HG03060 (cell line): ENCODE data around the gene KCTD12.
A peak's percentile ranks its signal among the peaks of the same experiment; 100 is the strongest.

Source experiments
- ATAC-seq: cut with Tn5 transposase; IDR thresholded peaks from one replicate; pipeline ENCODE4 v1.9.1; 2021; ENCODE audit warnings: low read depth, moderate number of reproducible peaks; ENCODE audit not compliant: unreplicated experiment

The KCTD12 gene

GRCh38 chr13:76888421-76888820, 2.2 kb upstream of the KCTD12 start:
- ATAC-seq: no peak

GRCh38 chr13:76887076-76887563, 915 bp upstream of the KCTD12 start:
- ATAC-seq: no peak

- ATAC-seq: no peak
These were observed 257 bp downstream of the KCTD12 start for GRCh38 chr13:76886005-76886291.

- ATAC-seq: peak; percentile 23
These were observed 801 bp downstream of the KCTD12 start for GRCh38 chr13:76885203-76886004.

- ATAC-seq: no peak
These were observed 1.4 kb downstream of the KCTD12 start for GRCh38 chr13:76884907-76885202.

- ATAC-seq: no peak
These were observed 1.9 kb downstream of the KCTD12 start for GRCh38 chr13:76884186-76884906.

GRCh38 chr13:76883236-76883635, 3.0 kb downstream of the KCTD12 start:
- no peak for ATAC-seq

- ATAC-seq: no peak
These were observed 3.8 kb downstream of the KCTD12 start for GRCh38 chr13:76882431-76882830.

- no peak for ATAC-seq
These were observed 6.3 kb downstream of the KCTD12 start for GRCh38 chr13:76879883-76880270.

GRCh38 chr13:76879203-76879882, 6.9 kb downstream of the KCTD12 start:
- peak; percentile 85 for ATAC-seq

- ATAC-seq: no peak
These were observed 8.2 kb downstream of the KCTD12 start for GRCh38 chr13:76878043-76878442.

GRCh38 chr13:76875271-76875815, 10.9 kb downstream of the KCTD12 start:
- ATAC-seq: no peak

- ATAC-seq: peak; percentile 62
These were observed 11.7 kb downstream of the KCTD12 start for GRCh38 chr13:76874479-76874878.

GRCh38 chr13:76873445-76873844, 12.8 kb downstream of the KCTD12 start:
- no peak for ATAC-seq

GRCh38 chr13:76872675-76873074, 13.5 kb downstream of the KCTD12 start:
- ATAC-seq: no peak

- no peak for ATAC-seq
These were observed 14.8 kb downstream of the KCTD12 start for GRCh38 chr13:76871432-76871831.

- ATAC-seq: no peak
These were observed 17.8 kb downstream of the KCTD12 start for GRCh38 chr13:76868371-76868770.

GRCh38 chr13:76865996-76866503, 20.2 kb downstream of the KCTD12 start:
- no peak for ATAC-seq

GRCh38 chr13:76865109-76865508, 21.1 kb downstream of the KCTD12 start:
- no peak for ATAC-seq

GRCh38 chr13:76864259-76864658, 21.9 kb downstream of the KCTD12 start:
- ATAC-seq: no peak

- ATAC-seq: no peak
These were observed 23.2 kb downstream of the KCTD12 start for GRCh38 chr13:76863022-76863421.
